Measurements from ENCODE around the gene PRM3.

The PRM3 gene

DNA sequence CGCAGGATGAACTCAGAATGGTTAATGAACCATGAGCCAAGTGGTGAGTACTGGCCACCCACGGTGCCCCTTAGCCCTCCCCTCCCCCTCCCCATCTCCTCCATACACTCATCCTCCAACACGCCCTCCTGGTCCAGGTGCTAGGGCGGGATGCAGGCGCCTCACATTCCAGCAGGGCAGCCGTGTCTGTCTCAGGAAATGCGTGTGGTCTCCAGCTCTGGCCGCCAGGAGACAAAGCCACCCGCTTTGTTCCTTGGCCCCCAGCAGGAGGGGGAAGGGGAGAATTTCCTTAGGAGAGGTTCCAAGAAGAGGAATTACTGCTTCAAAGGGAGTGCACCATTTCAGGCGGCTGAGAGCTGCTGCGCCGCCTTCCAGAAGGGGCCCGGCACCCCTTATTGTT is 42.1 kb upstream of the PRM3 start:
- TF ChIP-seq, protein P1, sequence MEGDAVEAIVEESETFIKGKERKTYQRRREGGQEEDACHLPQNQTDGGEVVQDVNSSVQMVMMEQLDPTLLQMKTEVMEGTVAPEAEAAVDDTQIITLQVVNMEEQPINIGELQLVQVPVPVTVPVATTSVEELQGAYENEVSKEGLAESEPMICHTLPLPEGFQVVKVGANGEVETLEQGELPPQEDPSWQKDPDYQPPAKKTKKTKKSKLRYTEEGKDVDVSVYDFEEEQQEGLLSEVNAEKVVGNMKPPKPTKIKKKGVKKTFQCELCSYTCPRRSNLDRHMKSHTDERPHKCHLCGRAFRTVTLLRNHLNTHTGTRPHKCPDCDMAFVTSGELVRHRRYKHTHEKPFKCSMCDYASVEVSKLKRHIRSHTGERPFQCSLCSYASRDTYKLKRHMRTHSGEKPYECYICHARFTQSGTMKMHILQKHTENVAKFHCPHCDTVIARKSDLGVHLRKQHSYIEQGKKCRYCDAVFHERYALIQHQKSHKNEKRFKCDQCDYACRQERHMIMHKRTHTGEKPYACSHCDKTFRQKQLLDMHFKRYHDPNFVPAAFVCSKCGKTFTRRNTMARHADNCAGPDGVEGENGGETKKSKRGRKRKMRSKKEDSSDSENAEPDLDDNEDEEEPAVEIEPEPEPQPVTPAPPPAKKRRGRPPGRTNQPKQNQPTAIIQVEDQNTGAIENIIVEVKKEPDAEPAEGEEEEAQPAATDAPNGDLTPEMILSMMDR (IDR thresholded peaks at IDR 0.05; ENCODE audit: low read depth, low read length) = no peak
- no peak overlapping the region for H3K4me3 ChIP-seq (ENCODE audit: low read depth, low read length)

DNA sequence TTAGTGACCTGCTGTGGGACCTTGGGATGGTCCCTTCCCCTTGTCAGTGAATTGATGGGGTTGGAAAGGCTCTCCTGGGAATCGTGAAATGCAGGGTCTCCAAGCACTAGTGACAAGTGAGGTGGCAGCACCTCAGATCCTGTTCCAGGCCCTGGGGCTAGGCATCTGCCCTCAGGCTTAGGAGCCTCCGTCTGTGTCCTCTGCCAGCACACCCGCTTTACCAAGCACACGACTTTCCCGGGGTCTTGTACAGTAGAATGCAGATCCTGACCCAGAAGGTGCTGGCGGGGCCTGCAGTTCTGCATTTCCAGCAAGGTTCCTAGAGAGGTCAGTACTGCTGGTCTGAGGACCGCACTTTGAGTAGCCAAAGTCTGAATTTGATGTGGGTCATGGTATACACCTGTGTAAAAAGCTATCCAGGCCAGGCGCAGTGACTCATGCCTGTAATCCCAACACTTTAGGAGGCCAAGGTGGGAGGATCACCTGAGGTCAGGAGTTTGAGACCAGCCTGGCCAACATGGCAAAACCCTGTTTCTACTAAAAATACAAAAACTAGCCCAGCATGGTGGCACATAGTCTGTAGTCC is 41.0 kb upstream of the PRM3 start:
- TF ChIP-seq, protein P1 (IDR thresholded peaks at IDR 0.05; ENCODE audit: low read depth, low read length) = no peak
- H3K4me3 ChIP-seq (ENCODE audit: low read depth, low read length) = no peak overlapping the region

DNA sequence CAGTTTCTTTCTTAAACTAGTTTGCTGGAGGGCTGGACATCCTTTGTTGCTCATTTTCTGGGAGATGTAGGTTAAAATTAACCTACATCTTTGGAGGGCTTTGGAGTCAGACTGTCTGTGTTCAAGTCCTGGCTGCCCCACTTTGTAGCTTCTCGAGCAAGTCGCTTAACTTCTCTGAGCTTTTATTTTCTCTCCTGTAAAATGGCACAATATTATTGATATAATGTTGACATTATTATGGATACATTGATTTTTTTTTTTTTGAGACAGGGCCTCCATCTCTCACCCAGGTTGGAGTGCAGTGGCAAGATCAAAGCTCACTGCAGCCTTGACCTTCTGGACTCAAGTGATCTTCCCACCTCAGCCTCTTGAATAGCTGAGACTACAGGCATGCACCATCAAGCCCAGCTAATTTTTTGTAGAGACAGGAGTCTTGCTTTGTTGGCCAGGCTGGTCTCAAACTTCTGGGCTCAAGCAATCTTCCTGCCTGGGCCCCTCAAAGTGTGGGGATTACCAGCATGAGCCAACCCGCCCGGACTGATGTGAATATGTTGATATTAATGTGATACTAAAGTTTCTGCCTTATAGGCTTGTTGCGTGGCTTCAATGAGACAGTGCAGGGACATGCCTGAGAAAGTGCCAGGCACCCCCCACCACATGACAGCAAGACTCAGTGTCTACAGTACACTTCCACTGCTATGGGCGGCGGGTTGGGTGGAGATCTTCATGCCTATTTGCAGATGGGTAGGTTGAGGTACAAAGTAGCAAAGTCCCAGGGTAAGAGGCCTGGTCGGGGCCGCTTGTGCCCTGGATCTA is 40.3 kb upstream of the PRM3 start:
- TF ChIP-seq, protein P1 (IDR thresholded peaks at IDR 0.05; ENCODE audit: low read depth, low read length) = no peak
- H3K4me3 ChIP-seq (ENCODE audit: low read depth, low read length) = no peak overlapping the region

DNA sequence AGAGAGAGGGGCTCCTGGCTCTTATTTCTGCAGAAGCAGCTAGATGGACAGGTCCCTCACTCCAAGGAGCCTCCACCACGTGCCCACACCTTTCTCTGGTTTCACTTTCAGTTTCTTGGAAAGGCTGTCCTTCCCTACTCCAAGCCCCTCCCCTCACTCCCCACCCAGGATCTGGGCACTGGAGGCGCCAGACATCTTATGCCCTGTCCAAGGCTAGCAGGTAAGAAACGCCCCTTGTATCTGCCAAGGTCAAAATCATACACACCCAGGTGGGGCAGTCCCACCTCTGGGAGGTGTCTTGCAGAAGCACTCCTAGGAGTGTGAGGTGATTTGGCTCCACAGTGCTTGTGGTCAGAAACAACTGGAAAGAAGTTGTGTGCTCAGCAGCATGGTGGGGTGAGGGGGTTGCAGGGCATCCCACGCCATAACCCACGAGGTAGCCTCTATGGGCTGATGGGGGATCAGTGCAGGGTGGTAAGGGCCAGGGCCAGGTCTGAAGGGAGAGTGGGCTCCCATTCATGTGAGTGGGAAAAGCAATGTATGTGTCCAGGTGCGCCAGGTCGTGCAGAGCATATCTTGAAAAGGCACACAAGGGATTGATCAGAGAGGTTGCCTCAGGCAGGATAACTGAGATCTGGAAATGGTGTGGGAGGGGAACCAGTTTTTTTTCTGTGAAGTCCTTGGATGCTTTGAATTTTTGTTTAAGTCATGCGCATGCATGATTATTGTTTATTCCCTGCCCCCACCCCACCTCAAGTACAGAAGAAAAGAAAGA is 39.5 kb upstream of the PRM3 start:
- TF ChIP-seq, protein P1 (IDR thresholded peaks at IDR 0.05; ENCODE audit: low read depth, low read length) = no peak
- H3K4me3 ChIP-seq (ENCODE audit: low read depth, low read length) = no peak overlapping the region

DNA sequence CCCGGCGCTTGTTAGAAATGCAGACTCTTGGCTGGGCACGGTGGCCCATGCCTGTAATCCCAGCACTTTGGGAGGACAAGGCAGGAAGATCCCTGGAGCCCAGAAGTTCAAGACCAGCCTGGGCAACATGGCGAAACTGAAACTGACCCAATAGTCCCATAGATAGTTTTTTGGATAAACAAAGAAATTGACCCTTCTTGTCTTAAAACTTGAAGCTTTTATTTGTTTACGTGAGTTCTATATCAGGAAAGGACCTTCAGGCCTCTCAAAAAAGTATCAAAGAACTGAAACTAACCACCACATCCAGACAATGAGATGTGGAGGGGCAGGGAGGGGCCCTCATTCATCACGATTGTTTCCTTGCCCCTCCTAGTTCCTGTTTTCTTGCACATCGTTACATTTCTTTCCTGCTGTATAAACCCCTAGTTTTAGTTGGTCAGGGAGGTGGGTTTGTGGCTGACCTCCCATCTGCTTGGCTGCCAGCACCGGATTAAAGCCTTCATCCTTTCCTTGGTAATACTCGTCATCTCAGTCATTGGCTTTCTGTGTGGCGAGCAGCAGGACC is 37.6 kb upstream of the PRM3 start:
- H3K4me3 ChIP-seq (ENCODE audit: low read depth, low read length) = no peak overlapping the region
- TF ChIP-seq, protein P1 (IDR thresholded peaks at IDR 0.05; ENCODE audit: low read depth, low read length) = no peak

DNA sequence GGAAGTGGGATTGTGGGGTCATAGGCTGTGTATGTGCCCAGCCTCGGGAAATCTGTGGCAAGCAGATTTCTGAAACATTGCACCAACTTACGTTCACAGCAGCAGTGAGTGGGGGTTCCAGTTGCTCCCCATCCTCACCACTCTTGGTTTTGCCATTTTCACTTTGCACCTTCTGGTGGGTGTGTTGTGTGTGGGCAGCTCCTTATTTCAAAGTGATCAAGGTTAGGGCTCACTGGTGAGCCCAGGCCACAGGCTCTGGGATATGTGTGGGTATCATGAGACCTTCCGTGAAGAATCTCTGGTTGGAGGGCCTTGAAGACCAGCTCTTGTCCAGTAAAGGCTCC is 37.2 kb upstream of the PRM3 start:
- TF ChIP-seq, protein P1 (IDR thresholded peaks at IDR 0.05; ENCODE audit: low read depth, low read length) = no peak
- no peak overlapping the region for H3K4me3 ChIP-seq (ENCODE audit: low read depth, low read length)
